WTC11 (cell line): ENCODE results near the gene LDLRAD3. TPM values are rescaled to one million over a fixed set of nuclear protein-coding genes. Genes with fewer than 3 reads are reported as not detected.

Source experiments
- ATAC-seq: fragments of 200-7000 bp; cut with Tn5 transposase; 2 replicates; pipeline ENCODE4 v1.10.0; 2021; ENCODE audit warnings: mild to moderate bottlenecking, moderate library complexity
- CTCF ChIA-PET: fragments of 300-600 bp; sonication (Branson Sonifier 250); formaldehyde crosslinking; loops from one replicate; lab custom pipeline; 2021; ENCODE audit warnings: antibody characterized with exemption; lab: Charles Lee
- POLR2A ChIA-PET: fragments of 350-600 bp; sonication (Branson Sonifier 250); formaldehyde crosslinking; loops from one replicate; lab custom pipeline; 2021; ENCODE audit warnings: antibody characterized with exemption; lab: Charles Lee
- DNase-seq: peaks from one replicate; pipeline ENCODE4 v3.0.0; 2021; ENCODE audit warnings: low spot score
- H3K27ac Mint-ChIP-seq: 2 replicates; pipeline ENCODE4 v1.8.0; 2021; ENCODE audit warnings: mixed read lengths
- H3K27me3 Mint-ChIP-seq: 2 replicates; pipeline ENCODE4 v1.8.0; 2021; ENCODE audit warnings: low read depth, mild to moderate bottlenecking, moderate library complexity, mixed read lengths
- H3K36me3 Mint-ChIP-seq: 2 replicates; pipeline ENCODE4 v1.8.0; 2021; ENCODE audit warnings: mixed read lengths
- H3K4me1 Mint-ChIP-seq: 2 replicates; pipeline ENCODE4 v1.8.0; 2022; ENCODE audit warnings: mixed read lengths
- H3K4me3 Mint-ChIP-seq: 2 replicates; pipeline ENCODE4 v1.8.0; 2021; ENCODE audit warnings: mild to moderate bottlenecking, moderate library complexity, mixed read lengths
- H3K9me3 Mint-ChIP-seq: 2 replicates; pipeline ENCODE4 v1.8.0; 2021; ENCODE audit warnings: mixed read lengths
- CREB1 ChIP-seq: sonication (generic); formaldehyde crosslinking; IDR thresholded peaks from 2 replicates; pipeline ENCODE4 v1.8.0; 2023; ENCODE audit warnings: mild to moderate bottlenecking, missing genetic modification reagents
- E2F4 ChIP-seq: sonication (generic); formaldehyde crosslinking; IDR thresholded peaks from 2 replicates; pipeline ENCODE4 v1.8.1; 2022; ENCODE audit warnings: low read depth, mild to moderate bottlenecking, moderate library complexity, missing genetic modification reagents, borderline replicate concordance
- ELF4 ChIP-seq: sonication (generic); formaldehyde crosslinking; IDR thresholded peaks from 2 replicates; pipeline ENCODE4 v1.8.1; 2022; ENCODE audit warnings: low read depth, mild to moderate bottlenecking, moderate library complexity, missing genetic modification reagents
- EMX1 ChIP-seq: fragments of 250-450 bp; sonication (Bioruptor Pico); IDR thresholded peaks from 2 replicates; pipeline ENCODE4 v1.8.0; 2021; ENCODE audit warnings: mild to moderate bottlenecking
- GRHL2 ChIP-seq: fragments of 250-450 bp; sonication (Bioruptor Pico); IDR thresholded peaks from 2 replicates; pipeline ENCODE4 v1.8.0; 2022; ENCODE audit warnings: mild to moderate bottlenecking, moderate library complexity; ENCODE audit not compliant: insufficient replicate concordance, severe bottlenecking
- HMGXB4 ChIP-seq: sonication (generic); formaldehyde crosslinking; IDR thresholded peaks from 2 replicates; pipeline ENCODE4 v1.8.1; 2023; ENCODE audit warnings: mild to moderate bottlenecking, moderate library complexity, missing genetic modification reagents
- NFATC4 ChIP-seq: fragments of 250-450 bp; sonication (Bioruptor Pico); IDR thresholded peaks from 2 replicates; pipeline ENCODE4 v1.9.0; 2021; ENCODE audit warnings: mild to moderate bottlenecking
- NFE2L1 ChIP-seq: sonication (generic); formaldehyde crosslinking; IDR thresholded peaks from 2 replicates; pipeline ENCODE4 v1.8.1; 2023; ENCODE audit warnings: missing genetic modification reagents
- NR2C2 ChIP-seq: sonication (generic); formaldehyde crosslinking; IDR thresholded peaks from 2 replicates; pipeline ENCODE4 v1.8.0; 2022; ENCODE audit warnings: mild to moderate bottlenecking, missing genetic modification reagents
- NR3C1 ChIP-seq: sonication (generic); formaldehyde crosslinking; conservative IDR thresholded peaks from 2 replicates; pipeline ENCODE4 v1.8.1; 2023; ENCODE audit warnings: low read depth, mild to moderate bottlenecking, missing genetic modification reagents
- PREB ChIP-seq: sonication (generic); formaldehyde crosslinking; IDR thresholded peaks from 2 replicates; pipeline ENCODE4 v1.8.1; 2022; ENCODE audit warnings: mild to moderate bottlenecking, missing genetic modification reagents, moderate library complexity, borderline replicate concordance
- PRRX2 ChIP-seq: fragments of 250-450 bp; sonication (Bioruptor Pico); IDR thresholded peaks from 2 replicates; pipeline ENCODE4 v1.8.0; 2021; ENCODE audit warnings: mild to moderate bottlenecking
- RELA ChIP-seq: sonication (generic); formaldehyde crosslinking; IDR thresholded peaks from 2 replicates; pipeline ENCODE4 v1.8.1; 2022; ENCODE audit warnings: missing genetic modification reagents, mild to moderate bottlenecking, borderline replicate concordance
- RORB ChIP-seq: fragments of 250-450 bp; sonication (Bioruptor Pico); IDR thresholded peaks from 2 replicates; pipeline ENCODE4 v1.9.0; 2021; ENCODE audit warnings: mild to moderate bottlenecking
- SMAD3 ChIP-seq: sonication (generic); formaldehyde crosslinking; IDR thresholded peaks from 2 replicates; pipeline ENCODE4 v1.8.0; 2022; ENCODE audit warnings: missing genetic modification reagents, mild to moderate bottlenecking, borderline replicate concordance
- SMAD4 ChIP-seq: sonication (generic); formaldehyde crosslinking; IDR thresholded peaks from 2 replicates; pipeline ENCODE4 v1.8.0; 2022; ENCODE audit warnings: mild to moderate bottlenecking, missing genetic modification reagents
- TCF7 ChIP-seq: sonication (generic); formaldehyde crosslinking; IDR thresholded peaks from 2 replicates; pipeline ENCODE4 v1.8.0; 2022; ENCODE audit warnings: mild to moderate bottlenecking, low read depth, missing genetic modification reagents, moderate library complexity
- ZNF138 ChIP-seq: sonication (generic); formaldehyde crosslinking; conservative IDR thresholded peaks from 2 replicates; pipeline ENCODE4 v1.8.1; 2022; ENCODE audit warnings: mild to moderate bottlenecking, moderate library complexity, missing genetic modification reagents
- ZNF232 ChIP-seq: sonication (generic); formaldehyde crosslinking; IDR thresholded peaks from 2 replicates; pipeline ENCODE4 v1.8.0; 2022; ENCODE audit warnings: mild to moderate bottlenecking, missing genetic modification reagents
- total RNA-seq: library from RNA; stranded (reverse); gene quantifications from 3 replicates; pipeline ENCODE4 v1.2.3, GENCODE V29; 2021
- TF ChIP-seq, protein P1 (sequence below): sonication (generic); formaldehyde crosslinking; IDR thresholded peaks from 2 replicates; pipeline ENCODE4 v1.8.1; 2023; ENCODE audit warnings: mild to moderate bottlenecking, missing genetic modification reagents, borderline replicate concordance
- TF ChIP-seq, protein P2 (sequence below): sonication (generic); formaldehyde crosslinking; IDR thresholded peaks from 2 replicates; pipeline ENCODE4 v1.8.1; 2023; ENCODE audit warnings: mild to moderate bottlenecking, missing genetic modification reagents, moderate library complexity
- TF ChIP-seq, protein P3 (sequence below): fragments of 250-450 bp; sonication (Bioruptor Pico); IDR thresholded peaks from 2 replicates; pipeline ENCODE4 v1.9.0; 2021; ENCODE audit warnings: mild to moderate bottlenecking
- TF ChIP-seq, protein P4 (sequence below): sonication (generic); formaldehyde crosslinking; IDR thresholded peaks from 2 replicates; pipeline ENCODE4 v1.8.0; 2023; ENCODE audit warnings: missing genetic modification reagents
- TF ChIP-seq, protein P5 (sequence below): sonication (generic); formaldehyde crosslinking; IDR thresholded peaks from 2 replicates; pipeline ENCODE4 v1.8.0; 2022; ENCODE audit warnings: mild to moderate bottlenecking, missing genetic modification reagents

Gene LDLRAD3
- total RNA-seq, 1 experiment from 2014 or later, result 14.5 TPM

- ChIA-PET CTCF (interaction anchor here (1.1 kb wide), 1 partner anchor 379 kb away, joined by 3 read pairs; no protein-coding TSS in a partner anchor), POLR2A (interaction anchor here (0.7 kb wide), 1 partner anchor 73 kb away, joined by 4 read pairs; no protein-coding TSS in a partner anchor)
- H3K9me3 Mint-ChIP-seq, result no peaks in the 10 kb centered on the region
- H3K4me1 Mint-ChIP-seq, result peaks cover 8% of the 10 kb centered on the region
- DNase-seq (no peak), ATAC-seq (no peak)
- no peak overlapping the region for H3K27ac Mint-ChIP-seq
- H3K36me3 Mint-ChIP-seq, result peaks cover 7% of the 10 kb centered on the region
- no peak for TF ChIP-seq NR3C1 (CRISPR knock-in tag)
- no peak for TF ChIP-seq GRHL2 (CRISPR knock-in tag)
- no peak for TF ChIP-seq TCF7 (CRISPR knock-in tag)
- TF ChIP-seq, protein P1, sequence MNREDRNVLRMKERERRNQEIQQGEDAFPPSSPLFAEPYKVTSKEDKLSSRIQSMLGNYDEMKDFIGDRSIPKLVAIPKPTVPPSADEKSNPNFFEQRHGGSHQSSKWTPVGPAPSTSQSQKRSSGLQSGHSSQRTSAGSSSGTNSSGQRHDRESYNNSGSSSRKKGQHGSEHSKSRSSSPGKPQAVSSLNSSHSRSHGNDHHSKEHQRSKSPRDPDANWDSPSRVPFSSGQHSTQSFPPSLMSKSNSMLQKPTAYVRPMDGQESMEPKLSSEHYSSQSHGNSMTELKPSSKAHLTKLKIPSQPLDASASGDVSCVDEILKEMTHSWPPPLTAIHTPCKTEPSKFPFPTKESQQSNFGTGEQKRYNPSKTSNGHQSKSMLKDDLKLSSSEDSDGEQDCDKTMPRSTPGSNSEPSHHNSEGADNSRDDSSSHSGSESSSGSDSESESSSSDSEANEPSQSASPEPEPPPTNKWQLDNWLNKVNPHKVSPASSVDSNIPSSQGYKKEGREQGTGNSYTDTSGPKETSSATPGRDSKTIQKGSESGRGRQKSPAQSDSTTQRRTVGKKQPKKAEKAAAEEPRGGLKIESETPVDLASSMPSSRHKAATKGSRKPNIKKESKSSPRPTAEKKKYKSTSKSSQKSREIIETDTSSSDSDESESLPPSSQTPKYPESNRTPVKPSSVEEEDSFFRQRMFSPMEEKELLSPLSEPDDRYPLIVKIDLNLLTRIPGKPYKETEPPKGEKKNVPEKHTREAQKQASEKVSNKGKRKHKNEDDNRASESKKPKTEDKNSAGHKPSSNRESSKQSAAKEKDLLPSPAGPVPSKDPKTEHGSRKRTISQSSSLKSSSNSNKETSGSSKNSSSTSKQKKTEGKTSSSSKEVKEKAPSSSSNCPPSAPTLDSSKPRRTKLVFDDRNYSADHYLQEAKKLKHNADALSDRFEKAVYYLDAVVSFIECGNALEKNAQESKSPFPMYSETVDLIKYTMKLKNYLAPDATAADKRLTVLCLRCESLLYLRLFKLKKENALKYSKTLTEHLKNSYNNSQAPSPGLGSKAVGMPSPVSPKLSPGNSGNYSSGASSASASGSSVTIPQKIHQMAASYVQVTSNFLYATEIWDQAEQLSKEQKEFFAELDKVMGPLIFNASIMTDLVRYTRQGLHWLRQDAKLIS (CRISPR knock-in tag), result no peak
- TF ChIP-seq ZNF138 (CRISPR knock-in tag), result no peak
- no peak for TF ChIP-seq CREB1 (CRISPR knock-in tag)
- no peak for TF ChIP-seq E2F4 (CRISPR knock-in tag)
- no peak for TF ChIP-seq PRRX2 (CRISPR knock-in tag)
- TF ChIP-seq, protein P2, sequence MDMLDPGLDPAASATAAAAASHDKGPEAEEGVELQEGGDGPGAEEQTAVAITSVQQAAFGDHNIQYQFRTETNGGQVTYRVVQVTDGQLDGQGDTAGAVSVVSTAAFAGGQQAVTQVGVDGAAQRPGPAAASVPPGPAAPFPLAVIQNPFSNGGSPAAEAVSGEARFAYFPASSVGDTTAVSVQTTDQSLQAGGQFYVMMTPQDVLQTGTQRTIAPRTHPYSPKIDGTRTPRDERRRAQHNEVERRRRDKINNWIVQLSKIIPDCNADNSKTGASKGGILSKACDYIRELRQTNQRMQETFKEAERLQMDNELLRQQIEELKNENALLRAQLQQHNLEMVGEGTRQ (CRISPR knock-in tag), result no peak
- no peak for TF ChIP-seq EMX1 (CRISPR knock-in tag)
- TF ChIP-seq, protein P3, sequence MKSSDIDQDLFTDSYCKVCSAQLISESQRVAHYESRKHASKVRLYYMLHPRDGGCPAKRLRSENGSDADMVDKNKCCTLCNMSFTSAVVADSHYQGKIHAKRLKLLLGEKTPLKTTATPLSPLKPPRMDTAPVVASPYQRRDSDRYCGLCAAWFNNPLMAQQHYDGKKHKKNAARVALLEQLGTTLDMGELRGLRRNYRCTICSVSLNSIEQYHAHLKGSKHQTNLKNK (CRISPR knock-in tag), result no peak
- TF ChIP-seq RORB (CRISPR knock-in tag), result no peak
- no peak for TF ChIP-seq SMAD3 (CRISPR knock-in tag)
- no peak for TF ChIP-seq ZNF232 (CRISPR knock-in tag)
- no peak for TF ChIP-seq SMAD4 (CRISPR knock-in tag)
- TF ChIP-seq, protein P4, sequence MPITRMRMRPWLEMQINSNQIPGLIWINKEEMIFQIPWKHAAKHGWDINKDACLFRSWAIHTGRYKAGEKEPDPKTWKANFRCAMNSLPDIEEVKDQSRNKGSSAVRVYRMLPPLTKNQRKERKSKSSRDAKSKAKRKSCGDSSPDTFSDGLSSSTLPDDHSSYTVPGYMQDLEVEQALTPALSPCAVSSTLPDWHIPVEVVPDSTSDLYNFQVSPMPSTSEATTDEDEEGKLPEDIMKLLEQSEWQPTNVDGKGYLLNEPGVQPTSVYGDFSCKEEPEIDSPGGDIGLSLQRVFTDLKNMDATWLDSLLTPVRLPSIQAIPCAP (CRISPR knock-in tag), result no peak
- no peak for TF ChIP-seq NR2C2
- no peaks in the 10 kb centered on the region for H3K27me3 Mint-ChIP-seq
- H3K4me3 Mint-ChIP-seq, result no peak overlapping the region
Observed at GRCh38 chr11:36201411-36201810, 257.5 kb downstream of the LDLRAD3 start.

- POLR2A ChIA-PET, result no interaction called here
- Mint-ChIP-seq H3K27me3 (no peaks in the 10 kb centered on the region), H3K4me3 (no peak overlapping the region), H3K36me3 (no peaks in the 10 kb centered on the region), H3K9me3 (no peaks in the 10 kb centered on the region), H3K4me1 (peaks cover 3% of the 10 kb centered on the region; the same call in 1 of the 2 replicates), H3K27ac (no peak overlapping the region)
- ATAC-seq (no peak), DNase-seq (no peak)
- CTCF ChIA-PET, result interaction anchor here (1.2 kb wide), 1 partner anchor 163 kb away, joined by 4 read pairs; no protein-coding TSS in a partner anchor
- TF ChIP-seq PREB (CRISPR knock-in tag) (no peak), HMGXB4 (CRISPR knock-in tag) (no peak), ZNF138 (CRISPR knock-in tag) (no peak), NFATC4 (no peak), ELF4 (CRISPR knock-in tag) (no peak), GRHL2 (CRISPR knock-in tag) (no peak), RELA (CRISPR knock-in tag) (no peak), NFE2L1 (no peak)
- TF ChIP-seq, protein P3 (CRISPR knock-in tag), result no peak
- TF ChIP-seq, protein P5, sequence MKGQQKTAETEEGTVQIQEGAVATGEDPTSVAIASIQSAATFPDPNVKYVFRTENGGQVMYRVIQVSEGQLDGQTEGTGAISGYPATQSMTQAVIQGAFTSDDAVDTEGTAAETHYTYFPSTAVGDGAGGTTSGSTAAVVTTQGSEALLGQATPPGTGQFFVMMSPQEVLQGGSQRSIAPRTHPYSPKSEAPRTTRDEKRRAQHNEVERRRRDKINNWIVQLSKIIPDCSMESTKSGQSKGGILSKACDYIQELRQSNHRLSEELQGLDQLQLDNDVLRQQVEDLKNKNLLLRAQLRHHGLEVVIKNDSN, result no peak
Observed at GRCh38 chr11:36205536-36205935, 261.7 kb downstream of the LDLRAD3 start.
